PFSK-1 (cell line): ENCODE results near the gene UNG.

Experiments
- POLR2AphosphoS5 ChIP-seq: IDR thresholded peaks from 2 replicates; pipeline ENCODE4 v1.6.1; 2012; ENCODE audit warnings: low read depth, mild to moderate bottlenecking, control low read depth, low read length, moderate library complexity
- SIN3A ChIP-seq: IDR thresholded peaks from 2 replicates; pipeline ENCODE4 v1.6.1; 2012; ENCODE audit warnings: mild to moderate bottlenecking, low read length, moderate library complexity, borderline replicate concordance; ENCODE audit not compliant: insufficient read depth
- TAF1 ChIP-seq: IDR thresholded peaks from 2 replicates; pipeline ENCODE4 v1.6.1; 2012; ENCODE audit warnings: low read length, control low read depth, borderline replicate concordance; ENCODE audit not compliant: insufficient read depth
- TF ChIP-seq, protein P1 (sequence below), 2 experiments: IDR thresholded peaks; 2 replicates each; pipeline versions ENCODE4 v1.6.1 to v1.8.0; 2011 to 2012; ENCODE audit warnings: low read depth in 2 of 2, low read length in 2 of 2, control low read depth in 1 of 2, inconsistent platforms in 1 of 2, mild to moderate bottlenecking in 1 of 2, moderate library complexity in 1 of 2; ENCODE audit not compliant: insufficient read depth in 1 of 2

DNA sequence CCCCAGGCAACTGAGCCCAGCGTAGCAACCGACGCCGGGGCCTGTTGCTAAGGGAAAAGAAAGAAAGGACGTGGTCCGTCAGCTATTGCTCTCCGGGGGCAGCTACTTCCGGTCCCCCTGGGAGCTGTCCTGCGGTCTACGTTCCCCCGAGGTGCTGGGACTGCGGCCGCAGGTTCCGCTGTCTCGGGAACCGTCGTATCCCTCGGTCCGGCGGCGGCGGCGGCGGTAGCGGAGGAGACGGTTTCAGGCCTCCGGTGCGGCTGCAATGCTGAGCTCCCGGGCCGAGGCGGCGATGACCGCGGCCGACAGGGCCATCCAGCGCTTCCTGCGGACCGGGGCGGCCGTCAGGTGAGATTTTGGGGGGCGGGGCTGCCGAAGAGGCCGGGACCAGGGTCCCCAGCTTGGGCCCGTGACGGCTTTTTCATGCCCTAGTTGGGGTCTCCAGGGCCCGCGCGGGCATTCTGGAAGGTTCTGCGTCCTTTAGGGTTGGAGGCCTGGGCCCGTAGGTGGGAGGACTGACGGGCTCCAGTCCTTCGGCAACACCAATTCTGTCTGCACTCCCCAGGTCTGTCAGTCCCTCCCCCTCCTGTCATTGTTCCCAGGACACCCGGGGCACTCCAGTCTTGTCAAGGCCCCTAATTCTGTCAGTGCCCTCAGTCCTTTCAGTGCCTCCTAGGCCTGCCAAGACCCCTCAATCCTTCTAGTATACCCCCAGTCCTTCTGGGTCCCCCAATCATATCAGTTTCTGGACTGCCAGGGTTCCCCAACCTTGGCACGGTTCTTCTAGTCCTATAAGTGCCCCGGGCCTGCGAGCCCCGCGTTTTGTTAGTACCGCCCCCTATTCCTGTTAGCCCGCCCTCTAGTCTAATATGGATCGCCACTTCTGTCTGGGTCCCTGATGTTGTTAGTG, 44.7 kb upstream of the UNG start, which contains the start of gene USP30:
- TF ChIP-seq, protein P1, sequence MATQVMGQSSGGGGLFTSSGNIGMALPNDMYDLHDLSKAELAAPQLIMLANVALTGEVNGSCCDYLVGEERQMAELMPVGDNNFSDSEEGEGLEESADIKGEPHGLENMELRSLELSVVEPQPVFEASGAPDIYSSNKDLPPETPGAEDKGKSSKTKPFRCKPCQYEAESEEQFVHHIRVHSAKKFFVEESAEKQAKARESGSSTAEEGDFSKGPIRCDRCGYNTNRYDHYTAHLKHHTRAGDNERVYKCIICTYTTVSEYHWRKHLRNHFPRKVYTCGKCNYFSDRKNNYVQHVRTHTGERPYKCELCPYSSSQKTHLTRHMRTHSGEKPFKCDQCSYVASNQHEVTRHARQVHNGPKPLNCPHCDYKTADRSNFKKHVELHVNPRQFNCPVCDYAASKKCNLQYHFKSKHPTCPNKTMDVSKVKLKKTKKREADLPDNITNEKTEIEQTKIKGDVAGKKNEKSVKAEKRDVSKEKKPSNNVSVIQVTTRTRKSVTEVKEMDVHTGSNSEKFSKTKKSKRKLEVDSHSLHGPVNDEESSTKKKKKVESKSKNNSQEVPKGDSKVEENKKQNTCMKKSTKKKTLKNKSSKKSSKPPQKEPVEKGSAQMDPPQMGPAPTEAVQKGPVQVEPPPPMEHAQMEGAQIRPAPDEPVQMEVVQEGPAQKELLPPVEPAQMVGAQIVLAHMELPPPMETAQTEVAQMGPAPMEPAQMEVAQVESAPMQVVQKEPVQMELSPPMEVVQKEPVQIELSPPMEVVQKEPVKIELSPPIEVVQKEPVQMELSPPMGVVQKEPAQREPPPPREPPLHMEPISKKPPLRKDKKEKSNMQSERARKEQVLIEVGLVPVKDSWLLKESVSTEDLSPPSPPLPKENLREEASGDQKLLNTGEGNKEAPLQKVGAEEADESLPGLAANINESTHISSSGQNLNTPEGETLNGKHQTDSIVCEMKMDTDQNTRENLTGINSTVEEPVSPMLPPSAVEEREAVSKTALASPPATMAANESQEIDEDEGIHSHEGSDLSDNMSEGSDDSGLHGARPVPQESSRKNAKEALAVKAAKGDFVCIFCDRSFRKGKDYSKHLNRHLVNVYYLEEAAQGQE (IDR thresholded peaks at IDR 0.05; ENCODE audit: insufficient read depth in 1 of 2, low read depth in 2 of 2, low read length in 2 of 2): peak; percentile 44 to 72; a peak in 2 of 4 replicates
- no peak for TF ChIP-seq SIN3A
- TF ChIP-seq POLR2AphosphoS5: no peak
- peak; percentile 81; the same call in 1 of the 2 replicates for TF ChIP-seq TAF1
